ENCODE measurements around the gene DNASE2.
A peak's percentile ranks its signal among the peaks of the same experiment; 100 is the strongest.
"Not testable (repeated sequence)": the region's sequence is repeated elsewhere in the genome, so short reads cannot be mapped to it uniquely, and the experiment has no call there.

Gene DNASE2

GRCh38 chr19:12893582-12893981 lies 12.3 kb upstream of the DNASE2 start:
- no peak for TF ChIP-seq CTCF (IDR thresholded peaks at IDR 0.05; ENCODE audit: control insufficient read depth, extremely low read depth, insufficient read depth)

GRCh38 chr19:12891553-12892021 lies 10.3 kb upstream of the DNASE2 start:
- no peak for TF ChIP-seq CTCF (IDR thresholded peaks at IDR 0.05; ENCODE audit: control insufficient read depth, extremely low read depth, insufficient read depth)
- DNase-seq (ENCODE audit: low read depth): no peak
- H3K4me3 ChIP-seq (ENCODE audit: low read depth, low read length): peak overlapping the region; percentile 99

More at GRCh38 chr19:12893582-12893981, 12.3 kb upstream of the DNASE2 start:
- H3K4me3 ChIP-seq (ENCODE audit: low read depth, low read length): no peak overlapping the region
- DNase-seq (ENCODE audit: low read depth): no peak

- peak within 1 kb of the TSS; percentile 99 for H3K4me3 ChIP-seq (ENCODE audit: low read depth, low read length)
- TF ChIP-seq CTCF (IDR thresholded peaks at IDR 0.05; ENCODE audit: control insufficient read depth, extremely low read depth, insufficient read depth): no peak
- peak; percentile 98 for DNase-seq (ENCODE audit: low read depth)
Measured at GRCh38 chr19:12890787-12891552, 9.7 kb upstream of the DNASE2 start, which contains the start of gene GCDH. Gene GCDH (plus strand): TSS chr19:12891160. CDS start chr19:12891305, 145 bp downstream.

- peak overlapping the region; percentile 99 for H3K4me3 ChIP-seq (ENCODE audit: low read depth, low read length)
- DNase-seq (ENCODE audit: low read depth): not testable (repeated sequence)
Measured at GRCh38 chr19:12890299-12890786, 9.1 kb upstream of the DNASE2 start.

GRCh38 chr19:12888006-12888603 lies 6.9 kb upstream of the DNASE2 start:
- no peak for DNase-seq (ENCODE audit: low read depth)
- H3K4me3 ChIP-seq (ENCODE audit: low read depth, low read length): no peak overlapping the region
- no peak for TF ChIP-seq CTCF (IDR thresholded peaks at IDR 0.05; ENCODE audit: control insufficient read depth, extremely low read depth, insufficient read depth)

GRCh38 chr19:12886969-12887747 lies 5.9 kb upstream of the DNASE2 start, which contains the start of gene KLF1:
Gene KLF1 (minus strand): TSS chr19:12887201. CDS start chr19:12887140, 61 bp downstream.
- no peak for DNase-seq (ENCODE audit: low read depth)
- no peak for TF ChIP-seq CTCF (IDR thresholded peaks at IDR 0.05; ENCODE audit: control insufficient read depth, extremely low read depth, insufficient read depth)
- peak within 1 kb of the TSS; percentile 51; the same call in 1 of the 2 replicates for H3K4me3 ChIP-seq (ENCODE audit: low read depth, low read length)

- TF ChIP-seq CTCF (IDR thresholded peaks at IDR 0.05; ENCODE audit: control insufficient read depth, extremely low read depth, insufficient read depth): no peak
- DNase-seq (ENCODE audit: low read depth): no peak
- H3K4me3 ChIP-seq (ENCODE audit: low read depth, low read length): no peak overlapping the region
Measured at GRCh38 chr19:12886651-12886968, 5.4 kb upstream of the DNASE2 start.

All from LNCaP clone FGC (cell line).